ENCODE data around the gene TCERG1L.

TCERG1L gene

GRCh38 chr10:131075218-131075770 is 236.2 kb downstream of the TCERG1L start:
- DNase-seq (ENCODE audit: low read depth) = no peak
- TF ChIP-seq, protein P1, sequence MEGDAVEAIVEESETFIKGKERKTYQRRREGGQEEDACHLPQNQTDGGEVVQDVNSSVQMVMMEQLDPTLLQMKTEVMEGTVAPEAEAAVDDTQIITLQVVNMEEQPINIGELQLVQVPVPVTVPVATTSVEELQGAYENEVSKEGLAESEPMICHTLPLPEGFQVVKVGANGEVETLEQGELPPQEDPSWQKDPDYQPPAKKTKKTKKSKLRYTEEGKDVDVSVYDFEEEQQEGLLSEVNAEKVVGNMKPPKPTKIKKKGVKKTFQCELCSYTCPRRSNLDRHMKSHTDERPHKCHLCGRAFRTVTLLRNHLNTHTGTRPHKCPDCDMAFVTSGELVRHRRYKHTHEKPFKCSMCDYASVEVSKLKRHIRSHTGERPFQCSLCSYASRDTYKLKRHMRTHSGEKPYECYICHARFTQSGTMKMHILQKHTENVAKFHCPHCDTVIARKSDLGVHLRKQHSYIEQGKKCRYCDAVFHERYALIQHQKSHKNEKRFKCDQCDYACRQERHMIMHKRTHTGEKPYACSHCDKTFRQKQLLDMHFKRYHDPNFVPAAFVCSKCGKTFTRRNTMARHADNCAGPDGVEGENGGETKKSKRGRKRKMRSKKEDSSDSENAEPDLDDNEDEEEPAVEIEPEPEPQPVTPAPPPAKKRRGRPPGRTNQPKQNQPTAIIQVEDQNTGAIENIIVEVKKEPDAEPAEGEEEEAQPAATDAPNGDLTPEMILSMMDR (conservative IDR thresholded peaks at IDR 0.05; ENCODE audit: control insufficient read depth, insufficient read depth, low read depth, low read length) = no peak
- H3K4me3 ChIP-seq (ENCODE audit: control insufficient read depth, low read depth, low read length) = no peak overlapping the region

DNA sequence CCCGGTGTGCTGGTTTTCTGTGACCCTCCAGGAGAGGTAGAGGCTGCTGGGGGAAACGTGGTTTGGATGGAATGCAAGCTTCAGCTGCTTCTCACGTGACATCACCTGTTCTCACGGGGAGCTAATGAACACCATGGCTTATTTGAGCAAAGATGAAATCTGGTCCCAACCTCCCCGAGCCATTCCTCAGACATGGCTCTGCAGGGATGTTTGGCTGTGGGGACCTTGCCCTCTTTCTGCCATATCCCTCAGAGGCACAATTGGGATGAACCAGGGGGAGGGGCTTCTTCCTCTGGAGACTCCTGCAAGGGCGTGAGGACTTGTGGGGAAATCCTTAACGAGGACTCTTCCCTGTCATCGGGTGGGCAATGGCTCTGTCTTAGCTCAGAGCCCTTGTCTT is 236.8 kb downstream of the TCERG1L start:
- TF ChIP-seq, protein P1 (conservative IDR thresholded peaks at IDR 0.05; ENCODE audit: control insufficient read depth, insufficient read depth, low read depth, low read length) = no peak
- H3K4me3 ChIP-seq (ENCODE audit: control insufficient read depth, low read depth, low read length) = no peak overlapping the region
- no peak for DNase-seq (ENCODE audit: low read depth)

DNA sequence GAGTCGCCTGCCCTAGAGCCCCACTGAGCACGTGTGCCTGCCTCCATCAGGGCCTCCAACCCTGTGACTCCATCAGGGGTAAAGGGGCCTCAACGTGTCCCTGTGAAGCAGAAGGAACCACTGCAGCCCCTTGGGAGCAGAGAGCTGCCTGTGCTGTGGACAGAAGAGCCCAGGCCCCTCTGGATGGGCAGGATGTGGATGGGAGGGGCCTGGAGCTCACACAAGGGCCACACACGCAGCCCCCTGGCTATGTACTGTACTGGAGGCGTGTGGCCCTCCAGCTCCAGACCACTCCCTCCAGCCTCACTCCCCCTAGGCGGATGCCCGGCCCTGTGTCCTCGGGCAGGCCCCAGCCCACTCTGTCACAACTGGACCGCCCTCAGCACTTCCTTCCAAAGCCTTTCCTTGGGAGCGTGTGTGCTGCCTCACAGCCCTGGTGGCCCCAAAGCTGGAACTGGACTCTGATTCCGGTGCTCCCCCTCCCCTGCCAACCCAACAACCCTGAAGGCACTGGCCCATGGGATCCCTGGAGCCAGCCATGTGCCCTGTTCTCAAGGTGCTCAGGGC is 238.0 kb downstream of the TCERG1L start:
- no peak for DNase-seq (ENCODE audit: low read depth)
- no peak overlapping the region for H3K4me3 ChIP-seq (ENCODE audit: control insufficient read depth, low read depth, low read length)
- TF ChIP-seq, protein P1 (conservative IDR thresholded peaks at IDR 0.05; ENCODE audit: control insufficient read depth, insufficient read depth, low read depth, low read length) = no peak

GRCh38 chr10:131072651-131073468 is 238.7 kb downstream of the TCERG1L start:
- no peak for DNase-seq (ENCODE audit: low read depth)

GRCh38 chr10:131071721-131072120 is 239.8 kb downstream of the TCERG1L start:
- H3K4me3 ChIP-seq (ENCODE audit: control insufficient read depth, low read depth, low read length) = no peak overlapping the region
- TF ChIP-seq, protein P1 (conservative IDR thresholded peaks at IDR 0.05; ENCODE audit: control insufficient read depth, insufficient read depth, low read depth, low read length) = no peak
- DNase-seq (ENCODE audit: low read depth) = no peak

More at GRCh38 chr10:131072651-131073468, 238.7 kb downstream of the TCERG1L start:
- TF ChIP-seq, protein P1 (conservative IDR thresholded peaks at IDR 0.05; ENCODE audit: control insufficient read depth, insufficient read depth, low read depth, low read length) = no peak
- no peak overlapping the region for H3K4me3 ChIP-seq (ENCODE audit: control insufficient read depth, low read depth, low read length)

GRCh38 chr10:131070856-131071255 is 240.7 kb downstream of the TCERG1L start:
- DNase-seq (ENCODE audit: low read depth) = no peak
- TF ChIP-seq, protein P1 (conservative IDR thresholded peaks at IDR 0.05; ENCODE audit: control insufficient read depth, insufficient read depth, low read depth, low read length) = no peak
- H3K4me3 ChIP-seq (ENCODE audit: control insufficient read depth, low read depth, low read length) = no peak overlapping the region

Data from fibroblast of mammary gland (primary cell).